ENCODE data around the gene RSPH6A. TPM values are rescaled to one million over a fixed set of nuclear protein-coding genes. Genes with fewer than 3 reads are reported as not detected.

RSPH6A gene
- polyA plus RNA-seq, 1 of the 3 experiments (the other 2 are of a cell fraction) = 0.02 TPM

DNA sequence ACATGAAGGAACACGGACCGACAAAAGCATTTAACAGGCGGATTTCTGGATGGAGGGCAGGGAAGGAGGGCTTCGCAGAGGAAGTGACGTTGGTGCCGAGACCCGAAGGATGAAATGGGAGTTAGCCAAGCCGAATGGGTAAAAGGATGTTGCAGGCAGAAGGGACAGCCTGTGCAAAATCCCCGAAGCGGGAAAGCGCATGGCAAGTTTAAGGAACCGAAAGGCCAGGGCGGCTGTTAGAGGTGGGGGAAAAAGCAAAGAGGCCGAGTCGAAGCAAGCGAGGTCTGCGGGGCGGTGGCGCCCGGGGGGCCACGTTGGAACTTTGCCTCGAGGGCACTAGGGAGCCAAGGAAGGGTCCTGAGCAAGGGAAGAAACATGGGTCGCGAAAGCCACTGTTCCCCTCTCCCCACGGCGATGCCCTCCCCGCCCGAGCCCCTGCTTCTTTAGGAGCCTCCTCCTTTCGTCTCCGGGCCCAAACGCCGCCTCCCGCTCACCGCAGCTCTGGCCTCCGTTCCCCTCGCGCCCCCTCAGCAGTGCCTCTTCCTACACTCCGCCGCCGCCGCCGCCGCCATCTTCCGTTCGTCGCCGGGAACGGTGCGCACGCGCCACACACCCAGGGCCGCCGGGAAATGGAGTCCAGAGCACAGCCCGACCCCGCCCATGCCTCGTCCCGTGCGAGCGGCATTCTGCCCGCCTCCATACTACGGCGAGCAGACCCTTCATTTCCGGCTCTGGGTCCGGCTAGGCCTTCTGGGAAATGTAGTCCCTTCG is 47.6 kb upstream of the RSPH6A start, which contains the start of gene SYMPK (continued):
- peak; percentile 60 for TF ChIP-seq POLR2AphosphoS5 (IDR thresholded peaks at IDR 0.05; ENCODE audit: low read depth, low read length)
- TF ChIP-seq, protein P1, sequence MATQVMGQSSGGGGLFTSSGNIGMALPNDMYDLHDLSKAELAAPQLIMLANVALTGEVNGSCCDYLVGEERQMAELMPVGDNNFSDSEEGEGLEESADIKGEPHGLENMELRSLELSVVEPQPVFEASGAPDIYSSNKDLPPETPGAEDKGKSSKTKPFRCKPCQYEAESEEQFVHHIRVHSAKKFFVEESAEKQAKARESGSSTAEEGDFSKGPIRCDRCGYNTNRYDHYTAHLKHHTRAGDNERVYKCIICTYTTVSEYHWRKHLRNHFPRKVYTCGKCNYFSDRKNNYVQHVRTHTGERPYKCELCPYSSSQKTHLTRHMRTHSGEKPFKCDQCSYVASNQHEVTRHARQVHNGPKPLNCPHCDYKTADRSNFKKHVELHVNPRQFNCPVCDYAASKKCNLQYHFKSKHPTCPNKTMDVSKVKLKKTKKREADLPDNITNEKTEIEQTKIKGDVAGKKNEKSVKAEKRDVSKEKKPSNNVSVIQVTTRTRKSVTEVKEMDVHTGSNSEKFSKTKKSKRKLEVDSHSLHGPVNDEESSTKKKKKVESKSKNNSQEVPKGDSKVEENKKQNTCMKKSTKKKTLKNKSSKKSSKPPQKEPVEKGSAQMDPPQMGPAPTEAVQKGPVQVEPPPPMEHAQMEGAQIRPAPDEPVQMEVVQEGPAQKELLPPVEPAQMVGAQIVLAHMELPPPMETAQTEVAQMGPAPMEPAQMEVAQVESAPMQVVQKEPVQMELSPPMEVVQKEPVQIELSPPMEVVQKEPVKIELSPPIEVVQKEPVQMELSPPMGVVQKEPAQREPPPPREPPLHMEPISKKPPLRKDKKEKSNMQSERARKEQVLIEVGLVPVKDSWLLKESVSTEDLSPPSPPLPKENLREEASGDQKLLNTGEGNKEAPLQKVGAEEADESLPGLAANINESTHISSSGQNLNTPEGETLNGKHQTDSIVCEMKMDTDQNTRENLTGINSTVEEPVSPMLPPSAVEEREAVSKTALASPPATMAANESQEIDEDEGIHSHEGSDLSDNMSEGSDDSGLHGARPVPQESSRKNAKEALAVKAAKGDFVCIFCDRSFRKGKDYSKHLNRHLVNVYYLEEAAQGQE (IDR thresholded peaks at IDR 0.05; ENCODE audit: low read depth, low read length) = 0 out of 2 replicates have a peak, but pooled peaks have one; percentile 5
- peak; percentile 93 for TF ChIP-seq ELF1 (IDR thresholded peaks at IDR 0.05)
- TF ChIP-seq TAF1 (IDR thresholded peaks at IDR 0.05; ENCODE audit: borderline replicate concordance, low read depth, low read length) = peak; percentile 69
- TF ChIP-seq GATA2 (CRISPR knock-in tag; IDR thresholded peaks at IDR 0.05) = no peak
- TF ChIP-seq, protein P2, sequence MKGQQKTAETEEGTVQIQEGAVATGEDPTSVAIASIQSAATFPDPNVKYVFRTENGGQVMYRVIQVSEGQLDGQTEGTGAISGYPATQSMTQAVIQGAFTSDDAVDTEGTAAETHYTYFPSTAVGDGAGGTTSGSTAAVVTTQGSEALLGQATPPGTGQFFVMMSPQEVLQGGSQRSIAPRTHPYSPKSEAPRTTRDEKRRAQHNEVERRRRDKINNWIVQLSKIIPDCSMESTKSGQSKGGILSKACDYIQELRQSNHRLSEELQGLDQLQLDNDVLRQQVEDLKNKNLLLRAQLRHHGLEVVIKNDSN (IDR thresholded peaks at IDR 0.05; ENCODE audit: borderline replicate concordance, low read depth) = no peak

DNA sequence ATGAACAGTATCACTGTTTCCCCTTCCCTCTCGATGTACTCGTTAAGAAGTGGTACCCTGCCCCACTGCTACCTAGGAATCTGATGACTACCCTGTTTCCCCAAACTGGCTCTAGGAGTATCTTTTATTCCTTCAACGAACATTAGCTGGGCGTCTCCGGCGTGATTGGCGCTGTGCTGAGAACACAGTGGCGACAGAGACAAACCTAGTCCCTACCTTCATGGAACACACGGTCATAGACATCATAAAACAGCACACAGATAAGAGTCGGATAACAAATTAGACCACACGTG is 47.1 kb upstream of the RSPH6A start:
- no peaks in the 10 kb centered on the region for H3K9me3 ChIP-seq
- no peaks in the 10 kb centered on the region for H3K9me2 ChIP-seq
- TF ChIP-seq GATA2 (CRISPR knock-in tag; IDR thresholded peaks at IDR 0.05) = peak; percentile 61
- TF ChIP-seq YY1 (IDR thresholded peaks at IDR 0.05; ENCODE audit: low read depth) = no peak
- peak; percentile 92; the same call in 1 of the 2 replicates for TF ChIP-seq MXI1 (IDR thresholded peaks at IDR 0.05; ENCODE audit: low read depth, low read length)
- TF ChIP-seq, protein P2 (IDR thresholded peaks at IDR 0.05; ENCODE audit: borderline replicate concordance, low read depth) = peak; percentile 72; the same call in 1 of the 2 replicates
- TF ChIP-seq FOXM1 (IDR thresholded peaks at IDR 0.05; ENCODE audit: low read depth) = no peak
- 0 out of 2 replicates have a peak, but pooled peaks have one; percentile 11 for TF ChIP-seq RCOR1 (IDR thresholded peaks at IDR 0.05; ENCODE audit: low read length)
- no peak for TF ChIP-seq FOXJ3 (CRISPR knock-in tag; IDR thresholded peaks at IDR 0.05)
- peaks cover 19% of the 10 kb centered on the region; the same call in 1 of the 2 replicates for H3K27me3 ChIP-seq (ENCODE audit: insufficient read depth)
- peaks cover 56% of the 10 kb centered on the region for H3K79me2 ChIP-seq (ENCODE audit: insufficient read depth)
- no peaks in the 10 kb centered on the region for H4K20me1 ChIP-seq (ENCODE audit: insufficient read depth)
- peak overlapping the region; percentile 79; the same call in 1 of the 2 replicates for H2AFZ ChIP-seq (ENCODE audit: low read depth)
- peak overlapping the region; percentile 90 for H3K9ac ChIP-seq
- WGBS (ENCODE audit: low lambda C conversion rate) = under 1% methylated on average over 11 of the region's 11 CpGs
- DNase-seq = no peak
- H3K4me1 ChIP-seq (ENCODE audit: control insufficient read depth in 1 of 2, insufficient read depth in 2 of 2, low read depth in 1 of 2, low read length in 1 of 2) = peaks cover 0 to 6% of the 10 kb centered on the region in 2 experiments; a peak in 2 of 4 replicates
- peak overlapping the region; percentile 77 to 96 for H3K4me3 ChIP-seq (ENCODE audit: low read depth in 2 of 2, low read length in 1 of 2)
- peaks cover 19% of the 10 kb centered on the region for H3F3A ChIP-seq (replicated peaks; ENCODE audit: insufficient read depth)
- POLR2A ChIA-PET = interaction anchor here (0.5 kb wide), 1 partner anchor 162 kb away, joined by 4 read pairs; no protein-coding TSS in a partner anchor
- H3K4me2 ChIP-seq = peak overlapping the region; percentile 91
- CTCF ChIA-PET = interaction anchor here (1.0 to 12.2 kb wide), 4 partner anchors 13 to 45 kb away, joined by 6 to 121 read pairs (median 17); partner anchors contain the start of genes IRF2BP1 and MYPOP
- peak overlapping the region; percentile 89 to 93 for H3K27ac ChIP-seq (ENCODE audit: low read depth in 2 of 2, low read length in 1 of 2)
- peaks cover 5 to 24% of the 10 kb centered on the region in 2 experiments for H3K36me3 ChIP-seq (replicated peaks in 1 of 2; ENCODE audit: control insufficient read depth in 1 of 2, insufficient read depth in 2 of 2, low read length in 1 of 2)
